ENCODE results near the gene UAP1L1. TPM values are rescaled to one million over a fixed set of nuclear protein-coding genes. Genes with fewer than 3 reads are reported as not detected.

The UAP1L1 gene
- total and polyA plus RNA-seq, 2 of the 8 experiments (the other 6 are each of a cell fraction or from before 2014, with no cell fraction given): 2.0 to 5.4 TPM

DNA sequence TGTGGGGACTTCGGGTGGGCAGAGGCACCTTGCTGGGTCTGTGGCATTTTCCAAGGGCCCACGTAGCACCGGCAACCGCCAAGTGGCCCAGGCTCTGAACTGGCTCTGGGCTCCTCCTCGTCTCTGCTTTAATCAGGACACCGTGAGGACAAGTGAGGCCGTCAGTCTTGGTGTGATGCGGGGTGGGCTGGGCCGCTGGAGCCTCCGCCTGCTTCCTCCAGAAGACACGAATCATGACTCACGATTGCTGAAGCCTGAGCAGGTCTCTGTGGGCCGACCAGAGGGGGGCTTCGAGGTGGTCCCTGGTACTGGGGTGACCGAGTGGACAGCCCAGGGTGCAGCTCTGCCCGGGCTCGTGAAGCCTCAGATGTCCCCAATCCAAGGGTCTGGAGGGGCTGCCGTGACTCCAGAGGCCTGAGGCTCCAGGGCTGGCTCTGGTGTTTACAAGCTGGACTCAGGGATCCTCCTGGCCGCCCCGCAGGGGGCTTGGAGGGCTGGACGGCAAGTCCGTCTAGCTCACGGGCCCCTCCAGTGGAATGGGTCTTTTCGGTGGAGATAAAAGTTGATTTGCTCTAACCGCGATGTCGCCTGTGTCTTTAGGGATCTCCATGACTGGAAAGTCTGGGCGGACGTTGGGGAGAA, 31.4 kb downstream of the UAP1L1 start (continued):
- TF ChIP-seq EGR1 (IDR thresholded peaks at IDR 0.05; ENCODE audit: borderline replicate concordance, low read depth, low read length) (no peak), CHD2 (IDR thresholded peaks at IDR 0.05; ENCODE audit: low read length) (no peak)
